ENCODE results near the gene PRPF31.
"Not testable (repeated sequence)": the region's sequence is repeated elsewhere in the genome, so short reads cannot be mapped to it uniquely, and the experiment has no call there.

PRPF31 gene

DNA sequence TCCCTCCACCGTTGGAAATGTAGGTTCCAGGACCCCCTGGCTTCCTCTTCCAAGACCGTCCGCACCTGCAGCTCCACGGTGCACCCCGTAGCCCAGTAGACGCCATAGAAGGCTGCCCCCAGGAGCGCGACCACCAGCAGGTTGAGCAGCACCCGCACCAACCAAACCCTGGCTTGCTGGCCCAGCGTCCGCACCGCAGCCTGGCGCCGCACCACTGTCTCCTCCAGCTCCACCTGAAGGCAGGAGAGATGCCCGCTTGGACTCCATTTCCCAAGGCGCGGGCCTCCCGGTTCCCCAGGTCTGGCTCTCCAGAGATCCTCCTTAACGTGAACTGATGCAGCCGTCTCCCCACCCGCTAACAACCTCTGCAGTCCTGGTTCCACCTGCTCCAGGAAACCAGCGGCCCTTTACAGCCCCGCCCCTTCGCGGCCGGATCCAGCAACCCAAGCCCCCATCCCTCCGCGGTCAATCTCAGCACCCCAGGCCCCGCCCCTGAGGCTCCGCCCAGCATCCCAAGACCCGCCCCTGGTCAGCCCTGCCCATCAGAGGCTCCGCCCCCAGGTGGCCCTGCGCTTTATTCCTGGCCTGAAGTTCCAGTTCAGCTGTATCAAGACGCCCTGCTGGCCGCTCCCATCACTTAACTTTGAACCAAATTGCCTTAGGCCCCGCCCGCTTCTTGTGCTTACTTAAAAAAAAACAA lies 49.0 kb downstream of the PRPF31 start:
- peak; percentile 48 to 60 for DNase-seq (ENCODE audit: low read depth in 2 of 2)

DNA sequence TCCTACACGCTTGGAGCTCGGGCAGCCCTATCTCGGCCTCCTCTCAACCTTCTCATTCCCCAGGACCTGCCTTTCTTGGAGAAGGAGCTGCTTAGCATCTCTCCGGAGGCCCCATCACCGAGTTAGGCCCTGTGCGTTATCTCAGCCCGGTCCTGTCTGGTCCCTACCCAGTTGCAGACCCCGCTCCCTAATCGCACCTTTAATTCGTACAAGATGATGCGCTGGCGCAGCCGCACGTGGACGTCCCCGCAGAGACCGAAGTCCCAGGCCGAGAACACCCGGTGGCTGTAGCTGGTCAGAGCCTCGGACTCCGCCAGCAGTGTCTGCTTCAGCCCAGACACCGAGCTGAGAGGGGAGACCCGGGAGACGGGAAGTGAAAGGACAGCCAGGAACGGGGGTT lies 49.7 kb downstream of the PRPF31 start:
- DNase-seq (ENCODE audit: low read depth in 2 of 2): no peak

- DNase-seq (ENCODE audit: low read depth in 2 of 2): peak; percentile 80 to 83
Measured at GRCh38 chr19:54168174-54168917, 52.8 kb downstream of the PRPF31 start.

GRCh38 chr19:54169149-54169740 lies 53.7 kb downstream of the PRPF31 start:
- no peak for DNase-seq (ENCODE audit: low read depth in 2 of 2)

- DNase-seq (ENCODE audit: low read depth in 2 of 2): not testable (repeated sequence)
Measured at GRCh38 chr19:54171736-54172431, 56.3 kb downstream of the PRPF31 start.

GRCh38 chr19:54172471-54173358 lies 57.2 kb downstream of the PRPF31 start, which contains the start of gene TMC4:
TSS of gene TMC4 (minus strand) at chr19:54173160. CDS start at chr19:54173117, 43 bp downstream.
- no peak for DNase-seq (ENCODE audit: low read depth in 2 of 2)

- no peak for DNase-seq (ENCODE audit: low read depth in 2 of 2)
Measured at GRCh38 chr19:54173359-54173699, 57.8 kb downstream of the PRPF31 start.

DNA sequence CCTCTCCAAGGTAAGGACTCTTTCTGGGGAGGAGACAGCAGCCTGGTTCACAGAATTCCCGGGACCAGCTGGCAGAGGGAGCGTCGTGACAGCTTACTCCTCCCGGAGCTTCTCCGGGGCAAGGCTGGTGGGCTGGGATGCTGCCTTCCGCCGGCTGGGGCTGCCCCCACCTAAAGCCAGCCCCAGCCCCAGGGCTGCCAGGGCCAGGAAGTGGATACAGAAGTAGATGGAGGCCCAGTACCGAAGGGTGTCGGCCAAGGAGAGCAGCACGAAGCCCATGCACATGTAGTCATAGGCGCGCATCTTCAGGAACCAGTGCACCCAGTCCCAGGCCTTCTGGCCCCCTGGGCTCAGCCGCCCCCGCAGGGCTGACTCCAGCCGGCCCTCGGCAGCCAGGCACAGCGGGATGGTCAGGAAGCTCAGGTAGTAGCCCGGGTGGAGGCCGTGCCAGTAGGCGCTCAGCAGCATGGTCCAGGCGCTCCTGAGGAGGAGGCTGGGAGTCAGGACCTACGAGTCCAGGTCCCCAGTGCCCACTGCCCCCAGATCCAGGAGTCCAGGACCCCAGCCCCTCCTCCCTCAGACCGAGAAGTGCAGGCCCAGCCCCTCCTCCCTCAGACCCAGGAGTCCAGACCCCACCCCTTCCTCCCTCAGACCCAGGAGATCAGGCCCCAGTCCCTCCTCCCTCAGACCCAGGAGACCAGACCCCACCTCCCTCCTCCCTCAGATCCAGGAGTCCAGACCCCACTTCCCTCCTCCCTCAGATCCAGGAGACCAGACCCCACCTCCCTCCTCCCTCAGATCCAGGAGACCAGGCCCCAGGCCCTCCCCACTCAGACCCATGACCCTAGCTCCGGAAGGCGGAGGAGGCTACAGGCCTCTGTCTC lies 58.6 kb downstream of the PRPF31 start:
- DNase-seq (ENCODE audit: low read depth in 2 of 2): no peak

GRCh38 chr19:54178581-54179261 lies 63.2 kb downstream of the PRPF31 start:
- no peak for DNase-seq (ENCODE audit: low read depth in 2 of 2)

DNA sequence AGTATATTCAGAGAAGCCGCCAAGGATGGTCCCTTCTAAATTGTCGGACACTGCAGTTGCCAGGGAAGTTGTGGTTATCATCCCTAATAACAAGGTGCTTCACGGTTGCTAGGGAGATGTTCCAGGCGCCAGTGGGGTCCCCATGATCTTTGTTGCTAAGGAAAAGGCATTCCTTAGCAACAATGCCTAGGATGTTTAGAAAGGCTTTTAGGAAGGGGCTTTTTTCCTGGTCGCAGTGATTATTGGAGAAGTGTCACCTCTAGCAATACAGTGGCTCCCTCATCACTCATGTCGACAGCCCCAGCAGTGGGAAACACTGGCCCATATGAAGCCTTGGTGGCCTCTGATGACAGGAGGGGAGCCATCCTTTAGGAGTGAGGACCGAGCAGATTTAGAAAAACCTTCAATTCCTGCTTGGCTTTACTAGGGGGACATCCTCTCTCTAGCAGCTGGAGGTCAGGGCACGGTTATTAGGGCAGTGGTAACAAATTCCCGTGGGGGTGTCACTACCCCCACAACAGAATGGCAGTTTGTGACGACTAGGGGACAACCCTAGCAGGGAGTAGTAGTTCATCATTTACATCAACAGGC lies 63.8 kb downstream of the PRPF31 start:
- DNase-seq (ENCODE audit: low read depth in 2 of 2): no peak

DNA sequence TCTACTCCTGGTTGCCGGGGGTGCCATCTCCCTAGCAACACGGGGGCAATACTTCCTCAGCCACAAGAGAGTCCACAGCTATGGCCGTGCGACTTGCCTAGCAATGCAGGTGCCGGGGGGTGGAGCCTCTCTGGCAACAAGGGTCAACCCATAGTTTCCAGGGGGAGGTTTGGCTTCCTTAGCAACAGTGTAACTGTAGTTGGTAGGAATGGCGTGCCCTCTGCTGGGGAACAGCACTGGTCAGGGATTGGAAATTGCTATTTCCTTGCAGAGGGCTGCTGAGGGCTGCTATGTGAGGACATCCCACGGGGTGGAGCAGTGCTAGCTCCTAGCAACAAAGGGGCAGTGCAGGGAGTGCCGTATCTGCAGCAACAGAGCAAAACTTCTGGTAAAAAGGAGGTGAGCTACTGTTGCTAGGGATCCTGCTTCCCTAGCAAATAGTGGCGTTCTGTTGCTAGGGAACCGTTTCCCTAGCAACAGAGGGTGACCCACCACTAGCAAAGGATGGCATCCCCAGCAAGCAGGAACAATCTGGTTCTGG lies 64.4 kb downstream of the PRPF31 start:
- no peak for DNase-seq (ENCODE audit: low read depth in 2 of 2)

GRCh38 chr19:54180691-54181091 lies 65.1 kb downstream of the PRPF31 start:
- no peak for DNase-seq (ENCODE audit: low read depth in 2 of 2)

Data from stimulated activated CD8-positive, alpha-beta memory T cell treated with anti-CD3 and anti-CD28 coated beads, Interleukin-15, amount 100 ng/mL, for 48 hours (primary cell).